HUES6 (cell line): ENCODE measurements around the gene SELENOH.
A peak's percentile ranks its signal among the peaks of the same experiment; 100 is the strongest.

Source experiments
- H3K27ac ChIP-seq: 2 replicates; pipeline ENCODE4 v1.7.0; 2013; ENCODE audit warnings: low read depth, mild to moderate bottlenecking, low read length, inconsistent platforms
- H3K27me3 ChIP-seq: 2 replicates; pipeline ENCODE4 v1.6.1; 2013; ENCODE audit warnings: low read length; ENCODE audit not compliant: control insufficient read depth, insufficient read depth
- H3K36me3 ChIP-seq: 2 replicates; pipeline ENCODE4 v1.6.1; 2013; ENCODE audit warnings: low read length; ENCODE audit not compliant: control insufficient read depth, insufficient read depth
- H3K4me1 ChIP-seq: 2 replicates; pipeline ENCODE4 v1.6.1; 2013; ENCODE audit warnings: low read length; ENCODE audit not compliant: control insufficient read depth, insufficient read depth
- H3K4me3 ChIP-seq: 2 replicates; pipeline ENCODE4 v1.5.1; 2013; ENCODE audit warnings: low read depth, low read length
- H3K9ac ChIP-seq: one replicate; pipeline ENCODE4 v1.6.1; 2013; ENCODE audit warnings: mild to moderate bottlenecking, low read length
- H3K9me3 ChIP-seq: 2 replicates; pipeline ENCODE4 v1.6.1; 2013; ENCODE audit warnings: low read depth, low read length; ENCODE audit not compliant: control insufficient read depth, insufficient read depth

SELENOH gene

GRCh38 chr11:57781529-57781943 lies 40.2 kb downstream of the SELENOH start:
- Histone ChIP-seq H3K27ac (peak overlapping the region; percentile 97), H3K9ac (peak overlapping the region; percentile 76), H3K9me3 (no peaks in the 10 kb centered on the region), H3K27me3 (no peaks in the 10 kb centered on the region), H3K4me3 (peak overlapping the region; percentile 2), H3K4me1 (peaks cover 67% of the 10 kb centered on the region), H3K36me3 (no peaks in the 10 kb centered on the region)

- no peaks in the 10 kb centered on the region for H3K9me3 ChIP-seq
- H3K27ac ChIP-seq: no peak overlapping the region
- no peaks in the 10 kb centered on the region for H3K27me3 ChIP-seq
- no peaks in the 10 kb centered on the region for H3K36me3 ChIP-seq
- no peak overlapping the region for H3K4me3 ChIP-seq
- no peak overlapping the region for H3K9ac ChIP-seq
- H3K4me1 ChIP-seq: peaks cover 54% of the 10 kb centered on the region
These were observed 43.8 kb downstream of the SELENOH start for GRCh38 chr11:57785072-57785471.

- no peak overlapping the region for H3K4me3 ChIP-seq
- peaks cover 3% of the 10 kb centered on the region for H3K36me3 ChIP-seq
- H3K27ac ChIP-seq: 0 out of 2 replicates have a peak overlapping the region, but pooled peaks have one; percentile 28
- no peak overlapping the region for H3K9ac ChIP-seq
- no peaks in the 10 kb centered on the region for H3K27me3 ChIP-seq
- H3K9me3 ChIP-seq: no peaks in the 10 kb centered on the region
- peaks cover 47% of the 10 kb centered on the region for H3K4me1 ChIP-seq
These were observed 45.1 kb downstream of the SELENOH start for GRCh38 chr11:57786436-57786835.

- Histone ChIP-seq H3K27me3 (no peaks in the 10 kb centered on the region), H3K27ac (peak overlapping the region; percentile 56), H3K4me1 (peaks cover 47% of the 10 kb centered on the region), H3K9me3 (no peaks in the 10 kb centered on the region), H3K36me3 (peaks cover 10% of the 10 kb centered on the region), H3K4me3 (no peak overlapping the region), H3K9ac (no peak overlapping the region)
These were observed 45.8 kb downstream of the SELENOH start for GRCh38 chr11:57787006-57787604.

GRCh38 chr11:57787920-57788702 lies 46.8 kb downstream of the SELENOH start:
- peak overlapping the region; percentile 56 for H3K27ac ChIP-seq
- no peaks in the 10 kb centered on the region for H3K27me3 ChIP-seq
- no peak overlapping the region for H3K4me3 ChIP-seq
- H3K9me3 ChIP-seq: no peaks in the 10 kb centered on the region
- peaks cover 17% of the 10 kb centered on the region for H3K36me3 ChIP-seq
- H3K9ac ChIP-seq: peak overlapping the region; percentile 35
- H3K4me1 ChIP-seq: peaks cover 42% of the 10 kb centered on the region

GRCh38 chr11:57788703-57789088 lies 47.4 kb downstream of the SELENOH start:
- peaks cover 21% of the 10 kb centered on the region for H3K36me3 ChIP-seq
- no peaks in the 10 kb centered on the region for H3K27me3 ChIP-seq
- H3K27ac ChIP-seq: no peak overlapping the region; the same call in 1 of the 2 replicates
- no peak overlapping the region for H3K9ac ChIP-seq
- H3K4me3 ChIP-seq: no peak overlapping the region
- peaks cover 42% of the 10 kb centered on the region for H3K4me1 ChIP-seq
- no peaks in the 10 kb centered on the region for H3K9me3 ChIP-seq

- peaks cover 38% of the 10 kb centered on the region for H3K4me1 ChIP-seq
These were observed 50.2 kb downstream of the SELENOH start for GRCh38 chr11:57791321-57792059.

GRCh38 chr11:57792060-57792541 lies 50.8 kb downstream of the SELENOH start:
- H3K4me3 ChIP-seq: no peak overlapping the region
- H3K27me3 ChIP-seq: no peaks in the 10 kb centered on the region
- no peak overlapping the region for H3K9ac ChIP-seq
- peaks cover 32% of the 10 kb centered on the region for H3K4me1 ChIP-seq
- no peaks in the 10 kb centered on the region for H3K9me3 ChIP-seq
- peaks cover 52% of the 10 kb centered on the region for H3K36me3 ChIP-seq
- no peak overlapping the region for H3K27ac ChIP-seq

More at GRCh38 chr11:57791321-57792059, 50.2 kb downstream of the SELENOH start:
- Histone ChIP-seq H3K36me3 (peaks cover 48% of the 10 kb centered on the region), H3K27ac (no peak overlapping the region), H3K9me3 (no peaks in the 10 kb centered on the region), H3K9ac (no peak overlapping the region), H3K4me3 (no peak overlapping the region), H3K27me3 (no peaks in the 10 kb centered on the region)

- Histone ChIP-seq H3K36me3 (peaks cover 55% of the 10 kb centered on the region), H3K9me3 (no peaks in the 10 kb centered on the region)
These were observed 51.6 kb downstream of the SELENOH start for GRCh38 chr11:57792870-57793269.

More at GRCh38 chr11:57792870-57793269, 51.6 kb downstream of the SELENOH start:
- Histone ChIP-seq H3K4me3 (no peak overlapping the region), H3K27ac (no peak overlapping the region), H3K4me1 (peaks cover 24% of the 10 kb centered on the region), H3K27me3 (no peaks in the 10 kb centered on the region), H3K9ac (no peak overlapping the region)
